Measurements from ENCODE around the gene GLB1L. TPM values are rescaled to one million over a fixed set of nuclear protein-coding genes. Genes with fewer than 3 reads are reported as not detected.

GLB1L gene
- total RNA-seq, 1 experiment from 2014 or later: 6.1 TPM

GRCh38 chr2:219272995-219273394 is 27.8 kb upstream of the GLB1L start:
- ChIA-PET POLR2A (no interaction called here), CTCF (no interaction called here)
- no peak for TF ChIP-seq PRRX2 (CRISPR knock-in tag; IDR thresholded peaks at IDR 0.05)
- TF ChIP-seq TEAD1 (CRISPR knock-in tag; IDR thresholded peaks at IDR 0.05): no peak
- TF ChIP-seq ATF3 (CRISPR knock-in tag; conservative IDR thresholded peaks at IDR 0.05): no peak
- no peak for TF ChIP-seq ZNF281 (CRISPR knock-in tag; IDR thresholded peaks at IDR 0.05)
- TF ChIP-seq E2F1 (CRISPR knock-in tag; IDR thresholded peaks at IDR 0.05): no peak
- no peak for TF ChIP-seq SMAD3 (CRISPR knock-in tag; IDR thresholded peaks at IDR 0.05; ENCODE audit: borderline replicate concordance)
- no peak for TF ChIP-seq MXD4 (CRISPR knock-in tag; IDR thresholded peaks at IDR 0.05; ENCODE audit: borderline replicate concordance)
- TF ChIP-seq, protein P1, sequence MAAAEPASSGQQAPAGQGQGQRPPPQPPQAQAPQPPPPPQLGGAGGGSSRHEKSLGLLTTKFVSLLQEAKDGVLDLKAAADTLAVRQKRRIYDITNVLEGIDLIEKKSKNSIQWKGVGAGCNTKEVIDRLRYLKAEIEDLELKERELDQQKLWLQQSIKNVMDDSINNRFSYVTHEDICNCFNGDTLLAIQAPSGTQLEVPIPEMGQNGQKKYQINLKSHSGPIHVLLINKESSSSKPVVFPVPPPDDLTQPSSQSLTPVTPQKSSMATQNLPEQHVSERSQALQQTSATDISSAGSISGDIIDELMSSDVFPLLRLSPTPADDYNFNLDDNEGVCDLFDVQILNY (CRISPR knock-in tag; IDR thresholded peaks at IDR 0.05): no peak
- no peak for TF ChIP-seq ESRRA (CRISPR knock-in tag; IDR thresholded peaks at IDR 0.05; ENCODE audit: borderline replicate concordance)
- no peak for TF ChIP-seq STAT6 (CRISPR knock-in tag; conservative IDR thresholded peaks at IDR 0.05; ENCODE audit: low read depth)
- TF ChIP-seq, protein P2, sequence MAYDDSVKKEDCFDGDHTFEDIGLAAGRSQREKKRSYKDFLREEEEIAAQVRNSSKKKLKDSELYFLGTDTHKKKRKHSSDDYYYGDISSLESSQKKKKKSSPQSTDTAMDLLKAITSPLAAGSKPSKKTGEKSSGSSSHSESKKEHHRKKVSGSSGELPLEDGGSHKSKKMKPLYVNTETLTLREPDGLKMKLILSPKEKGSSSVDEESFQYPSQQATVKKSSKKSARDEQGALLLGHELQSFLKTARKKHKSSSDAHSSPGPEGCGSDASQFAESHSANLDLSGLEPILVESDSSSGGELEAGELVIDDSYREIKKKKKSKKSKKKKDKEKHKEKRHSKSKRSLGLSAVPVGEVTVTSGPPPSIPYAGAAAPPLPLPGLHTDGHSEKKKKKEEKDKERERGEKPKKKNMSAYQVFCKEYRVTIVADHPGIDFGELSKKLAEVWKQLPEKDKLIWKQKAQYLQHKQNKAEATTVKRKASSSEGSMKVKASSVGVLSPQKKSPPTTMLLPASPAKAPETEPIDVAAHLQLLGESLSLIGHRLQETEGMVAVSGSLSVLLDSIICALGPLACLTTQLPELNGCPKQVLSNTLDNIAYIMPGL (CRISPR knock-in tag; IDR thresholded peaks at IDR 0.05): no peak
- H3K36me3 Mint-ChIP-seq: no peaks in the 10 kb centered on the region
- DNase-seq (ENCODE audit: low spot score) (no peak), ATAC-seq (no peak)
- H3K4me3 Mint-ChIP-seq: no peak overlapping the region
- peaks cover 39% of the 10 kb centered on the region for H3K27me3 Mint-ChIP-seq (ENCODE audit: low read depth)
- no peak overlapping the region for H3K27ac Mint-ChIP-seq
- H3K9me3 Mint-ChIP-seq: no peaks in the 10 kb centered on the region
- H3K4me1 Mint-ChIP-seq: peaks cover 18% of the 10 kb centered on the region

DNA sequence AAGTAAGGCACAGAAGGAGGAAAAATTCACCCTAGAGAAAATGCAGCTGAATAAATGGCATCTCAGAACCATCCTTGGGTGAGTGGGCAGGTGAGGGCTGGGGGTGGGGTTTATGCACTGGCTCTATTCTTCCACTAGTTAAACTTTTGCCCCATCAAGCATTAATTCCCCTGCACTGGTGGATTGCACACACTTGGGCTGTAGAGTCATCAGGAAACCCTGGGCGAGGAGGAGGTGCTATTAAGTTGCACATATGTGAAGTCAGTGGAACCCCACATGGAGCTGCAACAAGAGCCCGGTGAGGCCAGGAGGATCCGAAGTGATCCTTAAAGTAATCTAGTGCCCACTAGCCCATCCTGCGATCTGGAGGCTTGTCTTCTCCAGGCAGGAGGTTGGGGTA is 27.1 kb upstream of the GLB1L start:
- ChIA-PET POLR2A (no interaction called here), CTCF (no interaction called here)
- Mint-ChIP-seq H3K9me3 (no peaks in the 10 kb centered on the region), H3K4me3 (no peak overlapping the region), H3K4me1 (peaks cover 13% of the 10 kb centered on the region), H3K27me3 (ENCODE audit: low read depth) (peaks cover 39% of the 10 kb centered on the region), H3K27ac (no peak overlapping the region), H3K36me3 (no peaks in the 10 kb centered on the region)
- TF ChIP-seq ZNF219 (CRISPR knock-in tag; IDR thresholded peaks at IDR 0.05; ENCODE audit: borderline replicate concordance) (no peak), NFE2L1 (CRISPR knock-in tag; IDR thresholded peaks at IDR 0.05) (no peak), MXD4 (CRISPR knock-in tag; IDR thresholded peaks at IDR 0.05; ENCODE audit: borderline replicate concordance) (no peak), MYBL2 (CRISPR knock-in tag; IDR thresholded peaks at IDR 0.05) (no peak), PRRX2 (CRISPR knock-in tag; IDR thresholded peaks at IDR 0.05) (no peak), OVOL2 (CRISPR knock-in tag; IDR thresholded peaks at IDR 0.05; ENCODE audit: borderline replicate concordance) (no peak), JAZF1 (CRISPR knock-in tag; IDR thresholded peaks at IDR 0.05) (no peak), ZNF138 (CRISPR knock-in tag; conservative IDR thresholded peaks at IDR 0.05) (no peak), SOX15 (CRISPR knock-in tag; IDR thresholded peaks at IDR 0.05) (no peak), HMGA2 (CRISPR knock-in tag; IDR thresholded peaks at IDR 0.05) (no peak), ATF3 (CRISPR knock-in tag; conservative IDR thresholded peaks at IDR 0.05) (no peak)
- TF ChIP-seq, protein P3, sequence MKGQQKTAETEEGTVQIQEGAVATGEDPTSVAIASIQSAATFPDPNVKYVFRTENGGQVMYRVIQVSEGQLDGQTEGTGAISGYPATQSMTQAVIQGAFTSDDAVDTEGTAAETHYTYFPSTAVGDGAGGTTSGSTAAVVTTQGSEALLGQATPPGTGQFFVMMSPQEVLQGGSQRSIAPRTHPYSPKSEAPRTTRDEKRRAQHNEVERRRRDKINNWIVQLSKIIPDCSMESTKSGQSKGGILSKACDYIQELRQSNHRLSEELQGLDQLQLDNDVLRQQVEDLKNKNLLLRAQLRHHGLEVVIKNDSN (CRISPR knock-in tag; IDR thresholded peaks at IDR 0.05): no peak
- TF ChIP-seq, protein P4, sequence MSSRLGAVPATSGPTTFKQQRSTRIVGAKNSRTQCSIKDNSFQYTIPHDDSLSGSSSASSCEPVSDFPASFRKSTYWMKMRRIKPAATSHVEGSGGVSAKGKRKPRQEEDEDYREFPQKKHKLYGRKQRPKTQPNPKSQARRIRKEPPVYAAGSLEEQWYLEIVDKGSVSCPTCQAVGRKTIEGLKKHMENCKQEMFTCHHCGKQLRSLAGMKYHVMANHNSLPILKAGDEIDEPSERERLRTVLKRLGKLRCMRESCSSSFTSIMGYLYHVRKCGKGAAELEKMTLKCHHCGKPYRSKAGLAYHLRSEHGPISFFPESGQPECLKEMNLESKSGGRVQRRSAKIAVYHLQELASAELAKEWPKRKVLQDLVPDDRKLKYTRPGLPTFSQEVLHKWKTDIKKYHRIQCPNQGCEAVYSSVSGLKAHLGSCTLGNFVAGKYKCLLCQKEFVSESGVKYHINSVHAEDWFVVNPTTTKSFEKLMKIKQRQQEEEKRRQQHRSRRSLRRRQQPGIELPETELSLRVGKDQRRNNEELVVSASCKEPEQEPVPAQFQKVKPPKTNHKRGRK (CRISPR knock-in tag; IDR thresholded peaks at IDR 0.05; ENCODE audit: borderline replicate concordance): no peak
- ATAC-seq (no peak), DNase-seq (ENCODE audit: low spot score) (no peak)

Measured in WTC11 (cell line).